HL-60 (cell line): Measurements from ENCODE around the gene GRIN2C.

Source experiments
- DNase-seq, 2 experiments: peaks; one replicate each; pipeline ENCODE4 v3.0.0-alpha.2; 2010 to 2020; ENCODE audit warnings: low read depth in 1 of 2, low spot score in 1 of 2
- H3K27ac ChIP-seq: fragments of 250-450 bp; sonication (Bioruptor Pico); replicated peaks from 2 replicates; pipeline ENCODE4 v1.5.1; 2020; ENCODE audit warnings: mild to moderate bottlenecking, moderate library complexity
- H3K27me3 ChIP-seq: fragments of 250-450 bp; sonication (Bioruptor Pico); 2 replicates; pipeline ENCODE4 v1.5.1; 2021; ENCODE audit warnings: mild to moderate bottlenecking, moderate library complexity; ENCODE audit not compliant: insufficient read depth, poor library complexity, severe bottlenecking
- H3K4me3 ChIP-seq: replicated peaks from 2 replicates; pipeline ENCODE4 v1.5.1; 2011; ENCODE audit warnings: mild to moderate bottlenecking, control low read depth, low read length; ENCODE audit not compliant: insufficient read depth
- GABPA ChIP-seq: IDR thresholded peaks from 2 replicates; pipeline ENCODE4 v1.6.1; 2012; ENCODE audit warnings: low read depth
- POLR2AphosphoS5 ChIP-seq: IDR thresholded peaks from 2 replicates; pipeline ENCODE4 v1.6.1; 2012; ENCODE audit warnings: low read depth
- SPI1 ChIP-seq: IDR thresholded peaks from 2 replicates; pipeline ENCODE4 v1.6.1; 2012; ENCODE audit warnings: low read depth, mild to moderate bottlenecking, borderline replicate concordance
- TF ChIP-seq, protein P1 (sequence below): IDR thresholded peaks from 2 replicates; pipeline ENCODE4 v1.6.1; 2012; ENCODE audit warnings: low read depth; ENCODE audit not compliant: insufficient replicate concordance
- TF ChIP-seq, protein P2 (sequence below): IDR thresholded peaks from one replicate; pipeline ENCODE4 v1.5.1; 2011; ENCODE audit warnings: low read length, control low read depth, inconsistent platforms; ENCODE audit not compliant: insufficient read depth

GRIN2C gene

DNA sequence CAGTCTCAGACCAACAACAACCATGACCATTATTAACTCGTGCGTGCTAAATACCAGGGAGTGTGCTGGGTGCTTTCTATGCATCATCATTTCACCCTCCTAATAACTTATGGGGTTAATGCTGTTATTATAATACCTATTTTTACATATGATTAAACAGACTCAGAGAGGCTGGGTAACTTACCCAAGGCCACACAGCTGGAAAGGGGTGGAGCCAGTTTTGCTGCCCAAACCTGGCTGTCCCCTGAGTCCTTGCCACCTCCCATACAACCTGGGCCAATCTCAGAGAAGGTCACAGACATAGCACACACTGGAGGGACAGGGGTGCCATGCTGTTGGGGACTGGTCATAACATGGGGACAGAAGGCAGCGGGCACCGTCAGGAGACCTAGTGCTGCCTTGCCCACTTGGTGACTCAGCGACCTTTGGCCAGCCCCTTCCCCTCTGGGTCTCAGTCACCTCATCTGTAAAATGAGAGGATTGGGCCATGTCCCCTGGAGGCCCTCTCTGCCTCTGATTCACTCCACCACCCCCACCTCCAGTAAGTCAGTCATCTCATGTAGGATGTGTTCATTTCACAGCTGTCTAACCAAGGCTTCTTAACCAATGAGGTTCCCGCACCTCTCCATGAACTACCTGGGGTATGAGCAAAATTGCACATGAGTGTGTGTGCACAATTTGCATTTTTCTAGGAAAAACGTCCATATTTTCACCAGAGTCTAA lies 45.2 kb upstream of the GRIN2C start:
- TF ChIP-seq GABPA (no peak), POLR2AphosphoS5 (no peak), SPI1 (no peak)
- TF ChIP-seq, protein P1, sequence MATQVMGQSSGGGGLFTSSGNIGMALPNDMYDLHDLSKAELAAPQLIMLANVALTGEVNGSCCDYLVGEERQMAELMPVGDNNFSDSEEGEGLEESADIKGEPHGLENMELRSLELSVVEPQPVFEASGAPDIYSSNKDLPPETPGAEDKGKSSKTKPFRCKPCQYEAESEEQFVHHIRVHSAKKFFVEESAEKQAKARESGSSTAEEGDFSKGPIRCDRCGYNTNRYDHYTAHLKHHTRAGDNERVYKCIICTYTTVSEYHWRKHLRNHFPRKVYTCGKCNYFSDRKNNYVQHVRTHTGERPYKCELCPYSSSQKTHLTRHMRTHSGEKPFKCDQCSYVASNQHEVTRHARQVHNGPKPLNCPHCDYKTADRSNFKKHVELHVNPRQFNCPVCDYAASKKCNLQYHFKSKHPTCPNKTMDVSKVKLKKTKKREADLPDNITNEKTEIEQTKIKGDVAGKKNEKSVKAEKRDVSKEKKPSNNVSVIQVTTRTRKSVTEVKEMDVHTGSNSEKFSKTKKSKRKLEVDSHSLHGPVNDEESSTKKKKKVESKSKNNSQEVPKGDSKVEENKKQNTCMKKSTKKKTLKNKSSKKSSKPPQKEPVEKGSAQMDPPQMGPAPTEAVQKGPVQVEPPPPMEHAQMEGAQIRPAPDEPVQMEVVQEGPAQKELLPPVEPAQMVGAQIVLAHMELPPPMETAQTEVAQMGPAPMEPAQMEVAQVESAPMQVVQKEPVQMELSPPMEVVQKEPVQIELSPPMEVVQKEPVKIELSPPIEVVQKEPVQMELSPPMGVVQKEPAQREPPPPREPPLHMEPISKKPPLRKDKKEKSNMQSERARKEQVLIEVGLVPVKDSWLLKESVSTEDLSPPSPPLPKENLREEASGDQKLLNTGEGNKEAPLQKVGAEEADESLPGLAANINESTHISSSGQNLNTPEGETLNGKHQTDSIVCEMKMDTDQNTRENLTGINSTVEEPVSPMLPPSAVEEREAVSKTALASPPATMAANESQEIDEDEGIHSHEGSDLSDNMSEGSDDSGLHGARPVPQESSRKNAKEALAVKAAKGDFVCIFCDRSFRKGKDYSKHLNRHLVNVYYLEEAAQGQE = no peak
- TF ChIP-seq, protein P2, sequence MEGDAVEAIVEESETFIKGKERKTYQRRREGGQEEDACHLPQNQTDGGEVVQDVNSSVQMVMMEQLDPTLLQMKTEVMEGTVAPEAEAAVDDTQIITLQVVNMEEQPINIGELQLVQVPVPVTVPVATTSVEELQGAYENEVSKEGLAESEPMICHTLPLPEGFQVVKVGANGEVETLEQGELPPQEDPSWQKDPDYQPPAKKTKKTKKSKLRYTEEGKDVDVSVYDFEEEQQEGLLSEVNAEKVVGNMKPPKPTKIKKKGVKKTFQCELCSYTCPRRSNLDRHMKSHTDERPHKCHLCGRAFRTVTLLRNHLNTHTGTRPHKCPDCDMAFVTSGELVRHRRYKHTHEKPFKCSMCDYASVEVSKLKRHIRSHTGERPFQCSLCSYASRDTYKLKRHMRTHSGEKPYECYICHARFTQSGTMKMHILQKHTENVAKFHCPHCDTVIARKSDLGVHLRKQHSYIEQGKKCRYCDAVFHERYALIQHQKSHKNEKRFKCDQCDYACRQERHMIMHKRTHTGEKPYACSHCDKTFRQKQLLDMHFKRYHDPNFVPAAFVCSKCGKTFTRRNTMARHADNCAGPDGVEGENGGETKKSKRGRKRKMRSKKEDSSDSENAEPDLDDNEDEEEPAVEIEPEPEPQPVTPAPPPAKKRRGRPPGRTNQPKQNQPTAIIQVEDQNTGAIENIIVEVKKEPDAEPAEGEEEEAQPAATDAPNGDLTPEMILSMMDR = no peak
- H3K4me3 ChIP-seq = no peak overlapping the region
- H3K27me3 ChIP-seq = no peaks in the 10 kb centered on the region
- no peak overlapping the region for H3K27ac ChIP-seq
- DNase-seq = no peak

DNA sequence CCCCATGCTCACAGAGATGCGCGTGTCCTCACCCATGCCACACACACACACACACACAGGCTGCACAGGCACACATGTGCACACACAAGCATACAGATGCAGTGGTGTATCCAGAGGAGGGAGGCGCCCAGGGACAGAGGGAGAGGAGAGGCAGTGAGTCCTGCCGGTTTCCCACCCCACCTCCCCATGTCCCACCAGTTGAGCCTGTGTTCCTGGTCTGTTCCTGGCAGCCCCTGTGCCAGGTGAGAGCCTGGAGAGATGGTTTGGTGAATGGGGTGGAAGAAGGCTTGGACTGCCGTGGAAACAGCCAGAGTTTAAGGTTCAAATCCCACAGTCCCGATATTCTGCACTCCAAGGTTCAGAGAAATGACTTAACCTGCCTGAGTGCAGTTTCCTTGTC lies 44.0 kb upstream of the GRIN2C start:
- Histone ChIP-seq H3K27me3 (no peaks in the 10 kb centered on the region), H3K27ac (no peak overlapping the region), H3K4me3 (no peak overlapping the region)
- TF ChIP-seq, protein P2 = no peak
- TF ChIP-seq POLR2AphosphoS5 = no peak
- no peak for TF ChIP-seq SPI1
- TF ChIP-seq, protein P1 = no peak
- TF ChIP-seq GABPA = no peak
- no peak for DNase-seq

DNA sequence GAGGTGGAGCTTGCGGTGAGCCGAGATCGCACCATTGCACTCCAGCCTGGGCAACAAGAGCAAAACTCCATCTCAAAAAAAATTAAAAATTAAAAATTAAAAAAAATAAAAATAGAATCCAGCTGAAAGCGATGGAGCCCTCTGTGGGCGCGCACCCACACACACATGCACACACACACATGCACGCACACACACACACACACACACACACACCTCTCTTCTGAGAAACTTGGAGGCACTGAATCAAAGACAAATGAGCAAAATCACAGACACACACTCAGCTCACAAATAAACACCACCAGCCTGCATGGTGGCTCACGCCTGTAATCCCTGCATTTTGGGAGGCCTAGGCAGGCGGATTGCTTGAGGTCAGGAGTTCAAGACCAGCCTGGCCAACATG lies 43.3 kb upstream of the GRIN2C start:
- TF ChIP-seq POLR2AphosphoS5 (no peak), GABPA (no peak), SPI1 (no peak)
- TF ChIP-seq, protein P2 = no peak
- TF ChIP-seq, protein P1 = no peak
- Histone ChIP-seq H3K27me3 (no peaks in the 10 kb centered on the region), H3K4me3 (no peak overlapping the region), H3K27ac (no peak overlapping the region)
- no peak for DNase-seq
